ENCODE measurements around the gene SGSH. TPM values are rescaled to one million over a fixed set of nuclear protein-coding genes. Genes with fewer than 3 reads are reported as not detected.
"Not testable (repeated sequence)": the region's sequence is repeated elsewhere in the genome, so short reads cannot be mapped to it uniquely, and the experiment has no call there.

The SGSH gene
- total and polyA plus RNA-seq, 2 experiments from 2014 or later: 16.0 to 59.6 TPM

- no peaks in the 10 kb centered on the region for H3K9me3 ChIP-seq (ENCODE audit: low read depth)
- no peak for DNase-seq (ENCODE audit: low spot score)
- no peaks in the 10 kb centered on the region for H3K9me2 ChIP-seq (replicated peaks; ENCODE audit: insufficient read depth)
- WGBS (ENCODE audit: low lambda C conversion rate, missing lambda C conversion rate): 99% methylated on average over 18 of the region's 19 CpGs
- H3K36me3 ChIP-seq (replicated peaks; ENCODE audit: insufficient read depth, low read depth): no peaks in the 10 kb centered on the region
- H3K4me2 ChIP-seq: no peak overlapping the region
- H3K27ac ChIP-seq: no peak overlapping the region
- no peak overlapping the region for H2AFZ ChIP-seq
- no peaks in the 10 kb centered on the region for H3K4me1 ChIP-seq (ENCODE audit: insufficient read depth)
- H3K4me3 ChIP-seq: no peak overlapping the region
- no peaks in the 10 kb centered on the region for H4K20me1 ChIP-seq (ENCODE audit: insufficient read depth, poor library complexity, severe bottlenecking)
- no peaks in the 10 kb centered on the region for H3K79me2 ChIP-seq
- no peaks in the 10 kb centered on the region for H3K27me3 ChIP-seq
- TF ChIP-seq EZH2phosphoT487 (IDR thresholded peaks at IDR 0.05; ENCODE audit: low read depth, severe bottlenecking, unreplicated experiment): no peak
- TF ChIP-seq CTCF (IDR thresholded peaks at IDR 0.05; ENCODE audit: poor library complexity): no peak
- TF ChIP-seq EZH2 (IDR thresholded peaks at IDR 0.05; ENCODE audit: borderline replicate concordance): no peak
Observed at GRCh38 chr17:80246266-80246681, 26.1 kb upstream of the SGSH start.

GRCh38 chr17:80245566-80246265 lies 25.6 kb upstream of the SGSH start:
- H3K4me1 ChIP-seq (ENCODE audit: insufficient read depth): no peaks in the 10 kb centered on the region
- no peak for TF ChIP-seq CTCF (IDR thresholded peaks at IDR 0.05; ENCODE audit: poor library complexity)
- no peak for TF ChIP-seq EZH2phosphoT487 (IDR thresholded peaks at IDR 0.05; ENCODE audit: low read depth, severe bottlenecking, unreplicated experiment)
- no peak for TF ChIP-seq EZH2 (IDR thresholded peaks at IDR 0.05; ENCODE audit: borderline replicate concordance)
- H3K36me3 ChIP-seq (replicated peaks; ENCODE audit: insufficient read depth, low read depth): no peaks in the 10 kb centered on the region
- no peak overlapping the region for H2AFZ ChIP-seq
- no peaks in the 10 kb centered on the region for H4K20me1 ChIP-seq (ENCODE audit: insufficient read depth, poor library complexity, severe bottlenecking)
- H3K4me3 ChIP-seq: no peak overlapping the region
- H3K27ac ChIP-seq: no peak overlapping the region
- WGBS (ENCODE audit: low lambda C conversion rate, missing lambda C conversion rate): 99% methylated on average over 25 of the region's 27 CpGs
- no peak overlapping the region for H3K4me2 ChIP-seq
- no peaks in the 10 kb centered on the region for H3K79me2 ChIP-seq
- H3K9me3 ChIP-seq (ENCODE audit: low read depth): no peaks in the 10 kb centered on the region
- no peaks in the 10 kb centered on the region for H3K9me2 ChIP-seq (replicated peaks; ENCODE audit: insufficient read depth)
- DNase-seq (ENCODE audit: low spot score): no peak
- no peaks in the 10 kb centered on the region for H3K27me3 ChIP-seq

- H3K36me3 ChIP-seq (replicated peaks; ENCODE audit: insufficient read depth, low read depth): no peaks in the 10 kb centered on the region
- no peaks in the 10 kb centered on the region for H3K4me1 ChIP-seq (ENCODE audit: insufficient read depth)
- no peaks in the 10 kb centered on the region for H3K9me2 ChIP-seq (replicated peaks; ENCODE audit: insufficient read depth)
- H3K4me2 ChIP-seq: no peak overlapping the region
- H3K27me3 ChIP-seq: no peaks in the 10 kb centered on the region
- no peaks in the 10 kb centered on the region for H3K9me3 ChIP-seq (ENCODE audit: low read depth)
- H4K20me1 ChIP-seq (ENCODE audit: insufficient read depth, poor library complexity, severe bottlenecking): no peaks in the 10 kb centered on the region
- no peak overlapping the region for H3K27ac ChIP-seq
- no peak overlapping the region for H3K4me3 ChIP-seq
- no peak for TF ChIP-seq CTCF (IDR thresholded peaks at IDR 0.05; ENCODE audit: poor library complexity)
- no peak for TF ChIP-seq EZH2phosphoT487 (IDR thresholded peaks at IDR 0.05; ENCODE audit: low read depth, severe bottlenecking, unreplicated experiment)
- TF ChIP-seq EZH2 (IDR thresholded peaks at IDR 0.05; ENCODE audit: borderline replicate concordance): no peak
- no peaks in the 10 kb centered on the region for H3K79me2 ChIP-seq
- no peak overlapping the region for H2AFZ ChIP-seq
- DNase-seq (ENCODE audit: low spot score): no peak
- 93% methylated on average over 21 of the region's 22 CpGs for WGBS (ENCODE audit: low lambda C conversion rate, missing lambda C conversion rate)
Observed at GRCh38 chr17:80244871-80245509, 24.9 kb upstream of the SGSH start.

- not testable (repeated sequence) for H3K36me3 ChIP-seq (replicated peaks; ENCODE audit: insufficient read depth, low read depth); H2AFZ ChIP-seq; H3K4me2 ChIP-seq; H3K27ac ChIP-seq; H3K27me3 ChIP-seq; H3K79me2 ChIP-seq; H3K9me2 ChIP-seq (replicated peaks; ENCODE audit: insufficient read depth); H3K9me3 ChIP-seq (ENCODE audit: low read depth); DNase-seq (ENCODE audit: low spot score); H3K4me3 ChIP-seq; H4K20me1 ChIP-seq (ENCODE audit: insufficient read depth, poor library complexity, severe bottlenecking); H3K4me1 ChIP-seq (ENCODE audit: insufficient read depth)
- WGBS (ENCODE audit: low lambda C conversion rate, missing lambda C conversion rate): 95% methylated on average over 6 of the region's 6 CpGs
Observed at GRCh38 chr17:80244448-80244847, 24.3 kb upstream of the SGSH start.

All from hepatocyte (in vitro differentiated cells).